T-helper 17 cell (primary cell): Measurements from ENCODE around the gene C2orf68. TPM values are rescaled to one million over a fixed set of nuclear protein-coding genes. Genes with fewer than 3 reads are reported as not detected.

Experiments used
- ATAC-seq: fragments of 150-1000 bp; cut with Tn5 transposase; 2 replicates; pipeline ENCODE4 v1.10.0; 2021; ENCODE audit warnings: mild to moderate bottlenecking, moderate library complexity
- DNase-seq, 3 donors: peaks; one replicate each; pipeline versions ENCODE4 v3.0.0 to v3.0.0-alpha.2; 2020 to 2021
- H3K9me3 ChIP-seq: one replicate; pipeline ENCODE4 v1.7.0; 2013; ENCODE audit warnings: low read length, mild to moderate bottlenecking; ENCODE audit not compliant: control insufficient read depth, poor library complexity, severe bottlenecking
- H3K27ac Mint-ChIP-seq: one replicate; pipeline ENCODE4 v1.8.0; 2022; ENCODE audit warnings: mild to moderate bottlenecking, moderate library complexity, mixed read lengths
- H3K27me3 Mint-ChIP-seq: one replicate; pipeline ENCODE4 v1.8.0; 2022; ENCODE audit warnings: mixed read lengths
- H3K36me3 Mint-ChIP-seq: one replicate; pipeline ENCODE4 v1.8.0; 2022; ENCODE audit warnings: low read depth, mixed read lengths
- H3K4me1 Mint-ChIP-seq: one replicate; pipeline ENCODE4 v1.8.0; 2022; ENCODE audit warnings: mild to moderate bottlenecking, mixed read lengths
- H3K4me3 Mint-ChIP-seq: one replicate; pipeline ENCODE4 v1.8.0; 2022; ENCODE audit warnings: mild to moderate bottlenecking, moderate library complexity, mixed read lengths
- total RNA-seq, 4 donors: library from RNA in 2 of 4; stranded (reverse) in 2 of 4; gene quantifications; one replicate each; pipeline ENCODE4 v1.2.3 and lab custom pipeline; 2022 to 2026

C2orf68 gene
- total RNA-seq, 2 donors from 2014 or later = 31.2 to 37.3 TPM

DNA sequence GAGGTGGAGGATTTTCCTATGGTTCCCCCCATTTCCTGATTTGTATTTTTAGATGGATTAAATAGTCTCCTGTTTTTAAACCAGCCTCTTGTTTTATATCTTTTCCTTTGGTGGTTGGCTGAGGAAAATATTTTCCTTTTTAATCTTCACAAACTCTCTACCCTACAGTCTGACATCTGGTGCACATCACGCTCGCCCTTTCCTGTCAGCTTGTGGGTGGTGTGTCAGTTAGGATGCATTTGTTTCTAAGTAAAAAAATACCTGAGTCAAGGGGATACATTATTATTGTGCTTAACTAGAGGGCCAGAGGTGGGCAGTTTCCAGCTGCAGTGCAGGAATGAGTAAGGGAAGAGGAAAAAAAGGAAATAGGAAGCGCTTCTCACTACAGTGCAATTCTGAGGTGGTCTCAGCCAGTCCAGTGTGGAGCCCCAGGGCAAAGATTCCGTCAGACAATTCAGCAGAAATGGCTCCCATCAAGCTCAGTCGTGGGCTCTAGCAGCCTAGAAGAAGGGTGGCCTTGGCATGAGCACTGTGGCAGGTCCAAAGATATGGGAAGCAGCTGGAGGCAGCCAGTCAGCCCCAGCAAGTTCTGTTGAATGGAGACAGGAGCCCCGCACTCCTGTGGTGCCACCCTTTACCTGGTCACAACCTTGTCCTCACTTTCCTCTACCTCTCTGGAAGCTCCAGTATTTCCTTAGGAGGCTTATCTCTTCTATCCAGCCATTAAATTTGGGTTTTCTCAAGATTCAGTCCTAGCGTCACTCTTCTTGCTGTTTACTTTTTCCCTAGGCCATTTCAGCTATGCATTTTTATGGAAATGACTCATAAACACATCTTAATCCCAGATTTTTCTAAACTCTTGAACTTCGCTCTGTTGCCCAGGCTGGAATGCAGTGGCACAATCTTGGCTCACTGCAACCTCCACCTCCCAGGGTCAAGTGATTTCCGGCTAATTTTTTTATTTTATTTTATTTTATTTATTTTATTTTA is 37.6 kb upstream of the C2orf68 start:
- DNase-seq (no peak), ATAC-seq (no peak)
- Mint-ChIP-seq H3K4me3 (no peak overlapping the region), H3K27me3 (no peaks in the 10 kb centered on the region), H3K36me3 (peaks cover 12% of the 10 kb centered on the region), H3K27ac (peak overlapping the region; percentile 14), H3K4me1 (peaks cover 3% of the 10 kb centered on the region)
- H3K9me3 ChIP-seq = no peaks in the 10 kb centered on the region

DNA sequence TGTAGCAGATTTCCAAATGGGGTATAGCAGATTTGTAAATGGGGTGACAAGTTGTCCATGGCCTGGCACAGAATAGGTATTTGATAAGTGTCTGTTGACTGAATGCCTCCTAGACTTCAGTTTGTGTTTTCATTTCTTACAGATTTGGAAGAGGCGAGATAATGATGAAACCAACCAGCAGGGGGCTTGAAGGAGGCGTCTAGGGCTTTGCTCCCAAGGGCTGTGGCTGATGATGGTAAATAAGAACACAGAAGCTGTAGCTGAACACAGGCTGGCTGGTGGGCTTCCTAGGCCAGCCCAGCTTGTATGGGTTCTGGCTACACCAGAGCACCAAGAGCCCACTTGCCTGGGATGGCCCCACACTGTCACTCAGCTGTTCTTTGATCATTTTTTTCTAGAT is 36.8 kb upstream of the C2orf68 start:
- DNase-seq (no peak), ATAC-seq (peak; percentile 36)
- no peak overlapping the region for H3K4me3 Mint-ChIP-seq
- H3K4me1 Mint-ChIP-seq = peaks cover 3% of the 10 kb centered on the region
- H3K27me3 Mint-ChIP-seq = no peaks in the 10 kb centered on the region
- H3K27ac Mint-ChIP-seq = peak overlapping the region; percentile 8
- peaks cover 12% of the 10 kb centered on the region for H3K36me3 Mint-ChIP-seq
- H3K9me3 ChIP-seq = no peaks in the 10 kb centered on the region

DNA sequence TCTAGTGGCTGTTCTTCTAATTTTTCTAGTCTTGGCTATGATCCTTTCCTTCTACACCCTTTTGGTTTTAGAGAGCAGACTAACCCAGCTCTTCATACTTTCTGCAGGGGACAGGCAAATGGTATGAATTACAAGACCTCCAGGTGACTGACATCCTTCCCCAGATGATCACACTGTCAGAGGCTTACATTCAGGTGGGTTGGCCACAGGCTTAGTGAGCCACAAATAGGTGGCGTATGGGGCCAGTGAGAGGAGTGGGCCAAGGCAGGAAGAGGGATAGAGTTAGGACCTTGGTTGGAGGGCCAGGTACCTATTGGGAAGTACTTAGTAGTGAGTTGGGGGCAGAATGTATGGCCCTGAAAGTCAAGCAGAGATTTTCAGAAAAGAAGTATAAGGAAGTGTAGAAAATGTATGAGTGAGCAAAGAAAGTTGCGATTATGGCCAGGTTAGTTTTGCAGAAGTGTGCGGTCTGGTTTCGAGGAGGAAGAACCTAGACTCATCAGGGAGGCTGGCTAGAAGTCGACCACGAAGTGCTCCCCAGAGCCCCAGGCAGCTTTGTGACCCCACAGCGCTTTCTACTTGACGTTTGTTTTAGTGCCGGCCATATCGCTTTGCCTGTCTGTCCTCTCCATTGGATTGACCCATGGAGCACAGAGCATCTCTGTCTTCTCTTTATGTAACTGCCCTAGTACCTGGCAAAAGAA is 36.1 kb upstream of the C2orf68 start:
- no peaks in the 10 kb centered on the region for H3K27me3 Mint-ChIP-seq
- ATAC-seq (peak; percentile 60), DNase-seq (no peak)
- H3K9me3 ChIP-seq = no peaks in the 10 kb centered on the region
- H3K4me1 Mint-ChIP-seq = peaks cover 3% of the 10 kb centered on the region
- no peak overlapping the region for H3K4me3 Mint-ChIP-seq
- H3K27ac Mint-ChIP-seq = peak overlapping the region; percentile 8
- peaks cover 12% of the 10 kb centered on the region for H3K36me3 Mint-ChIP-seq

DNA sequence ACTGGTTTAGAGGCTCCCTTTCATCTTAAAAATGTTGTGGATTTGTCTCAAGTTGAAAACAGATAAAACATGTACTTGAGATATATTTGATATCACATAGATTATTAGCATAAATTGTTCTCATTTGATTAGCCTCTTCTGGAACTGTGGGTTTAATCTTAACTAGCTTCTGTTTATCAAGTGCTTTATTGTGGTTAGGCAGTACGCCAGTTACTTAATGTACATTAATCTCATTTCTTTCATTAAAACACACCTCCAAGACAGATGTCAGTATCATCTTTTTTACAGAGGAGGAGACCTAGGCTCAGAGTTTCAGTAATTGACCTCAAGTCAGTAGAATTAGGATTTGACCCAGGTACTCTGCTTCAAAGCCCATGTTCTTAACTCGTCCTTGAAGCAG is 34.3 kb upstream of the C2orf68 start:
- H3K27me3 Mint-ChIP-seq = no peaks in the 10 kb centered on the region
- DNase-seq = no peak
- peaks cover 13% of the 10 kb centered on the region for H3K36me3 Mint-ChIP-seq
- peaks cover 10% of the 10 kb centered on the region for H3K4me1 Mint-ChIP-seq
- H3K9me3 ChIP-seq = no peaks in the 10 kb centered on the region
- H3K27ac Mint-ChIP-seq = peak overlapping the region; percentile 16
- no peak for ATAC-seq
- no peak overlapping the region for H3K4me3 Mint-ChIP-seq

DNA sequence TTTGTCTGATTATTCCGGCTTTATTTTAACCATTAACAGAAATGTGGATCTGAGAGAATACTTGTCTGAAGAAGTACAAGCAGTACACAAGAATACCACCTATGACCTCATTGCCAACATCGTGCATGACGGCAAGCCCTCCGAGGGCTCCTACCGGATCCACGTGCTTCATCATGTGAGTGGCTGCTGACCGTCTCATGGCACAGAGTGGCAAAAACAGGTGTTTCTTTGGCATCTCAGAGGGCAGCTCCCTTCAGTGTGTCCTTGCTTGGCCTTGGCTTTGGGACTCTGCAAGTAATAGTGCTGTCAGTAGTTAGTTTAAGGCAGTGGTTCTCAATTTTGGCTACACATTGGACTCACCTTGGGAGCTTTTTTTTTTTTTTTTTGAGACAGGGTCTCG is 33.0 kb upstream of the C2orf68 start:
- H3K27me3 Mint-ChIP-seq = no peaks in the 10 kb centered on the region
- H3K9me3 ChIP-seq = no peaks in the 10 kb centered on the region
- ATAC-seq = no peak
- peaks cover 13% of the 10 kb centered on the region for H3K36me3 Mint-ChIP-seq
- H3K27ac Mint-ChIP-seq = peak overlapping the region; percentile 11
- no peak for DNase-seq
- no peak overlapping the region for H3K4me3 Mint-ChIP-seq
- peaks cover 10% of the 10 kb centered on the region for H3K4me1 Mint-ChIP-seq

DNA sequence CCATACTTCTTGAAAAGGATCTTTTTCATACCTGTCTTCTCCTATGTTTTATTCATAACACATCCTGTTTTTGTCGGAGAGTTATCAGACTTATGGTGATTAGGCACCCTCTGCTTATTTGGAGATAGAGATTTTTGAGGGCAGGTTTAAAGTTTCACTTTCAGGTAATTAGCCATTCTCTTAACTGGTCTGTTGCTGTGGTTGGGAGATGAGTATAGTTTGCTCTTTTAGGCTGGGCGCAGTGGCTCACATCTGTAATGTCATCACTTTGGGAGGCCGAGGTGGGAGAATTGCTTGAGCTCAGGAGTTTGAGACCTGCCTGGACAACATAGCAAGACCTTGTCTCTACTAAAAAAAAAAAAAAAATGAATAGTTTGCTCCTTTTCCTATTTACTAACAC is 30.9 kb upstream of the C2orf68 start:
- H3K27ac Mint-ChIP-seq = peak overlapping the region; percentile 79
- peaks cover 3% of the 10 kb centered on the region for H3K36me3 Mint-ChIP-seq
- no peaks in the 10 kb centered on the region for H3K27me3 Mint-ChIP-seq
- no peaks in the 10 kb centered on the region for H3K9me3 ChIP-seq
- peaks cover 7% of the 10 kb centered on the region for H3K4me1 Mint-ChIP-seq
- DNase-seq (no peak), ATAC-seq (peak; percentile 60)
- H3K4me3 Mint-ChIP-seq = peak overlapping the region; percentile 33

DNA sequence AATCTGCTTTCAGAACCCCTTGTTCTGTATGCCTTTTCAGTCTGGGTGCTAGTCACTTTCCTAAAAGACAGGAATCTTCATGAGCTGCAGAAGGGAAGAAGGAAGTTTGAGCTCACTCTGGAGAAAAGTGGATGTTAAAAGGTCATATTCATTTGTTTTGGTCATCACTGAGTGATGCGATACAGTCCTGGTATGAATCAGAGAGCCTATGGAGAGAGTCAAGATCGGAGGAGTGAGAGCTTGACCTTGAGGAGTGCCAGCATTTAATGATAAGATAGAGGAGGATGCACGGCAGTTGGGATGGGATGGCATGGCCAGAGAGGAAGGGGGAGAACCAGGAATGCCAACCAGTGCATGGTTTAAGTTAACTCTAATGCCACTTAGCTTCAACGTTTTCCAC is 23.8 kb upstream of the C2orf68 start:
- Mint-ChIP-seq H3K27me3 (no peaks in the 10 kb centered on the region), H3K4me3 (no peak overlapping the region), H3K4me1 (peaks cover 18% of the 10 kb centered on the region), H3K27ac (no peak overlapping the region), H3K36me3 (peaks cover 19% of the 10 kb centered on the region)
- DNase-seq (no peak), ATAC-seq (no peak)
- H3K9me3 ChIP-seq = no peaks in the 10 kb centered on the region

DNA sequence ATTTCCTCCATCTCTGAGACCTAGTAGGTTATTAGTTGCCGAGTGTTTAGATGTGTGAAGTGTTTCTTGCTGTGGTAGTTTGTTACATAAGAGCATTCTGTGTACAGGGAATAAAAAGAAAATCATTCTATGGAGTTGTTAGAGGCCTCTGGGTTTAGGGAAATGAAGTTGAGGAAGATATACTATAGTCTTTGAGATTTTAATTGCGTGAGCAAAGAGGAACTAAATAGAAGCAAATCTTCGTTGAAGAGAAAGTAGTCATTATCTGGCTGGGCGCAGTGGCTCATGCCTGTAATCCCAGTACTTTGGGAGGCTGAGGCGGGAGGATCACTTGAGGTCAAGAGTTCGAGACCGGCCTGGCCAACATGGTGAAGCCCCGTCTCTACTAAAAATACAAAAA is 23.1 kb upstream of the C2orf68 start:
- H3K36me3 Mint-ChIP-seq = peaks cover 19% of the 10 kb centered on the region
- peaks cover 18% of the 10 kb centered on the region for H3K4me1 Mint-ChIP-seq
- DNase-seq (no peak), ATAC-seq (no peak)
- H3K4me3 Mint-ChIP-seq = no peak overlapping the region
- no peaks in the 10 kb centered on the region for H3K9me3 ChIP-seq
- H3K27me3 Mint-ChIP-seq = no peaks in the 10 kb centered on the region
- H3K27ac Mint-ChIP-seq = peak overlapping the region; percentile 57

DNA sequence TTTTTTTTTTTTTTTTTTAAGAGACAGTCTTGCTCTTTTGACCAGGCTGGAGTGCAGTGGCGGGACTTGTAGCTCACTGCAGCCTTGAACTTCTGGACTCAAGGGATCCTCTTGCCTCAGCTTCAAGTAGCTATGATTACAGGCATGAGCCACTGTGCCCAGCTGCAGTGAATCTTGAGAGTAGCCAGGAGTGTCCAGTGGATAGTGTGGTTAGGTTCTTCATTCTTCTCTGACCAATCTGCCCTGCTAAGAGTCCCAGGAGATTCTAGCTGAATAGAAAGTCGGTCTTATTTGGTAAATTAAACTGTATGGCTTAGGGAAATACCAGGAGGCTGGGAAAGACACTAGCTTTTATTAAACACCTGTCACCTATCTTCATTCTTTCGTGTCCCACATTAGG is 19.4 kb upstream of the C2orf68 start:
- H3K4me1 Mint-ChIP-seq = peaks cover 16% of the 10 kb centered on the region
- H3K9me3 ChIP-seq = no peaks in the 10 kb centered on the region
- H3K27ac Mint-ChIP-seq = no peak overlapping the region
- peaks cover 16% of the 10 kb centered on the region for H3K36me3 Mint-ChIP-seq
- no peak for DNase-seq
- no peaks in the 10 kb centered on the region for H3K27me3 Mint-ChIP-seq
- no peak overlapping the region for H3K4me3 Mint-ChIP-seq
- ATAC-seq = no peak

DNA sequence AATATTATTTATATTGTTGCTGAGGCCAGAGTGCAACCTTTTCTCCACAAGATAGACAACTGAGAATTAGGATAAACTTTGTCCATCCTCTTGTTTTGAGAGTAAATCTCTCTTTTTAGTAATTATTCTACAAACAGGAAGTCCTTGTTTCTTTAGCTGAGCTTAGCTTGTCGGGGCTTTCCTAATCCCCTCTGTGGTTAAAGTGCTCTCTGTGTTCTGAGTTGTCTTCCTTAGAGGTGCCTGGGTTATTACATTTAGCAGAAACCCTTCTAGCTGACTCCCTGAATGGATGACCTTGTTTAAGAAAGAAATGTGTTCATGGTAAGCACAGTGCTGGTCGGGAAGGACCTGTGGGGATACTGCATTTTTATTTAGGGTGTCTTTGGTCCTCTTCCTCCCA is 16.8 kb upstream of the C2orf68 start:
- DNase-seq = no peak
- Mint-ChIP-seq H3K4me1 (peaks cover 6% of the 10 kb centered on the region), H3K4me3 (no peak overlapping the region), H3K27me3 (no peaks in the 10 kb centered on the region), H3K36me3 (peaks cover 14% of the 10 kb centered on the region), H3K27ac (peak overlapping the region; percentile 54)
- peak; percentile 84 for ATAC-seq
- H3K9me3 ChIP-seq = no peaks in the 10 kb centered on the region

DNA sequence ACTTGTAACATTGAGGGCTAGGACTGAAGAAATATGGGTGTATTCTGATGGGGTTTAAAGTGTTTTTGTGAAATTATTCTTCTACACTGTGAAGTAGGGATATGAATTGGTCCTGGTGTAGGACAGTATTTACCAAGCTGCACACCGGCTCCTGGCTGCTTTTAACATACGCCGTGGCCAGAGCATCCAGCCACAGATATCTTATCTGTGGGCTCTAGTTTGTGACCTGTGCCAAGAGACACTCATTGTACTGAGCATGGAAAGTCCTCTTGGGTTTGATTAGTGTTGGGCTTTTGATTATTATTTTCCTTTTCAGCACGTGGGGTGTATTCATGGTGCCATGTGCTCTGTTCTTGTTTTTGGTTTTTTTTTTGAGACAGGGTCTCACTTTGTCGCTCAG is 12.1 kb upstream of the C2orf68 start:
- ATAC-seq = no peak
- H3K27ac Mint-ChIP-seq = peak overlapping the region; percentile 43

DNA sequence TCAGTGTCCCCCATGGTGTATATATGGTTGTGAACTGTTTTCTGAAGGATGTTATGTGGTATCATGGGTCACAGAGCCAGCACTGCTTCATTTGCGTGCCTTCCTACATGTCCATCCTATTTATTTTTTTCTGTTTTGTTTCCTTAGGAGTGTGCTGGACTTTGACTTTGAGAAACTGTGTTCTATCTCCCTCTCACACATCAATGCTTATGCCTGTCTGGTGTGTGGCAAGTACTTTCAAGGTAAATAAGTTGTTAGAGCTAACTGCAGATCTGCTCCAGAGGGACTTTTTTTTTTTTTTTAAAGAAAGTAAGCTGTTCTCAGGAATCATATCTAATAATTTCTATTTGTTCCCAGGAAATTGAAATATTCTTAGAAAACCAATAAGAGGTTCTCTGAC is 9.5 kb upstream of the C2orf68 start:
- Mint-ChIP-seq H3K4me3 (no peak overlapping the region), H3K4me1 (peaks cover 15% of the 10 kb centered on the region), H3K36me3 (peaks cover 10% of the 10 kb centered on the region), H3K27ac (no peak overlapping the region), H3K27me3 (no peaks in the 10 kb centered on the region)
- H3K9me3 ChIP-seq = no peaks in the 10 kb centered on the region
- DNase-seq (no peak), ATAC-seq (no peak)

More for the DNA sequence above, 12.1 kb upstream of the C2orf68 start:
- Mint-ChIP-seq H3K36me3 (peaks cover 10% of the 10 kb centered on the region), H3K27me3 (no peaks in the 10 kb centered on the region), H3K4me3 (no peak overlapping the region), H3K4me1 (peaks cover 11% of the 10 kb centered on the region)
- no peak for DNase-seq
- H3K9me3 ChIP-seq = no peaks in the 10 kb centered on the region

DNA sequence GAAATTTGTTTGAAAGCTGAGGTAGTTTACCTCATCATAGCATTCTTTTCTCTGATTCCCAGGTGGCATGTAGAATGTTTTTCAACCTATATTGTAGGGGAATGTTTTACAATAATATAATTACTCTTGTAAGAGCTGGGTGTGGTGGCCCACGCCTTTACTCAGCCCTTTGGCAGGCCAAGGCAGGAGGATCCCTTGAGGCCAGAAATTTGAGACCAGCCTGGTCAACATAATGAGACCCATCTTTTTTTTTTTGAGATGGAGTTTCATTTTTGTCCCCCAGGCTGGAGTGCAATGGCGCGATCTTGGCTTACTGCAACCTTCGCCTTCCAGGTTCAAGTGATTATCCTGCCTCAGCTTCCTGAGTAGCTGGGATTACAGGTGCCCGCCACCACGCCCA is 7.8 kb upstream of the C2orf68 start:
- no peak overlapping the region for H3K4me3 Mint-ChIP-seq
- no peaks in the 10 kb centered on the region for H3K9me3 ChIP-seq
- peaks cover 5% of the 10 kb centered on the region for H3K36me3 Mint-ChIP-seq
- H3K27ac Mint-ChIP-seq = no peak overlapping the region
- no peaks in the 10 kb centered on the region for H3K27me3 Mint-ChIP-seq
- no peak for DNase-seq
- H3K4me1 Mint-ChIP-seq = peaks cover 19% of the 10 kb centered on the region
- no peak for ATAC-seq
